ENCODE measurements around the gene IVNS1ABP.

The IVNS1ABP gene

DNA sequence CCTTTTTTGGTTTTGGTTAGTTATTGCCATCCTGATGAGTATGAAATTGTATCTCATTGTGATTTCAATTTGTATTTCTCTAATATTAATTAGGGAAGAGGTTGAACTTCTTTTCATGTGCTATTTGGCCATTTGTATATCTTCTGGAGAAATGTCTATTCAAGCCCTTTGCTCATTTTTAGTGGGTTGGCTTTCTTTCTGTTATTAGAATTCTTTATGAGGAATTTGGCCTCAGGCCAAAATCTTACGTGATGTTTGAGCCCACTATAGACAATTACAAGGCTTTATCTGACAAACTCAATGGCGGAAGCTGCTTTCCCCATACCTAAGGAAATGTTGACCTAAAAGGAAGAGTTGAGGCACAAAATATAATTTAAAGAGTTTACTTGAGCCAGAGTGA is 32.9 kb downstream of the IVNS1ABP start:
- TF ChIP-seq, protein P1, sequence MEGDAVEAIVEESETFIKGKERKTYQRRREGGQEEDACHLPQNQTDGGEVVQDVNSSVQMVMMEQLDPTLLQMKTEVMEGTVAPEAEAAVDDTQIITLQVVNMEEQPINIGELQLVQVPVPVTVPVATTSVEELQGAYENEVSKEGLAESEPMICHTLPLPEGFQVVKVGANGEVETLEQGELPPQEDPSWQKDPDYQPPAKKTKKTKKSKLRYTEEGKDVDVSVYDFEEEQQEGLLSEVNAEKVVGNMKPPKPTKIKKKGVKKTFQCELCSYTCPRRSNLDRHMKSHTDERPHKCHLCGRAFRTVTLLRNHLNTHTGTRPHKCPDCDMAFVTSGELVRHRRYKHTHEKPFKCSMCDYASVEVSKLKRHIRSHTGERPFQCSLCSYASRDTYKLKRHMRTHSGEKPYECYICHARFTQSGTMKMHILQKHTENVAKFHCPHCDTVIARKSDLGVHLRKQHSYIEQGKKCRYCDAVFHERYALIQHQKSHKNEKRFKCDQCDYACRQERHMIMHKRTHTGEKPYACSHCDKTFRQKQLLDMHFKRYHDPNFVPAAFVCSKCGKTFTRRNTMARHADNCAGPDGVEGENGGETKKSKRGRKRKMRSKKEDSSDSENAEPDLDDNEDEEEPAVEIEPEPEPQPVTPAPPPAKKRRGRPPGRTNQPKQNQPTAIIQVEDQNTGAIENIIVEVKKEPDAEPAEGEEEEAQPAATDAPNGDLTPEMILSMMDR (IDR thresholded peaks at IDR 0.05; ENCODE audit: low read depth, low read length), result no peak
- no peak overlapping the region for H3K4me3 ChIP-seq (ENCODE audit: low read depth, low read length)

DNA sequence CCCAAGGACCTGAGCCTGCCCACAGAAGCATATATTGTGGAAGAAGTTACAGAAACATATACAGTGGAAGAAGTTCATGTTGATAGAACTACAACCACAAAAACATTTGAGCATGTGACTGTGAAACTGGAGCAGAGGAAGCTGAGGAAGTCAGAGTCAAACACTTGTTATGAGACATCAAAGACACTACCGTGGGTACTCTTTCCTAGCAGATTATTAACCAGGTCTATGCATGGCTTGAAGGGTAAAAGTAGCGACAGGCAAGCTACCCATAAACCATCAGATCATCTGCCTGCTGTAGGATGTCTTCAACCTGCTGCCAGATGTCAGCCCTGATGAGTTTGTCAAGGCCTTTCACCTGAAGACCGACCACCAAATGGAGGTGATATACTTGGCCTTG is 35.8 kb downstream of the IVNS1ABP start:
- H3K4me3 ChIP-seq (ENCODE audit: low read depth, low read length), result no peak overlapping the region
- TF ChIP-seq, protein P1 (IDR thresholded peaks at IDR 0.05; ENCODE audit: low read depth, low read length), result no peak

GRCh38 chr1:185280589-185280988 is 36.5 kb downstream of the IVNS1ABP start:
- TF ChIP-seq, protein P1 (IDR thresholded peaks at IDR 0.05; ENCODE audit: low read depth, low read length), result no peak
- no peak overlapping the region for H3K4me3 ChIP-seq (ENCODE audit: low read depth, low read length)

DNA sequence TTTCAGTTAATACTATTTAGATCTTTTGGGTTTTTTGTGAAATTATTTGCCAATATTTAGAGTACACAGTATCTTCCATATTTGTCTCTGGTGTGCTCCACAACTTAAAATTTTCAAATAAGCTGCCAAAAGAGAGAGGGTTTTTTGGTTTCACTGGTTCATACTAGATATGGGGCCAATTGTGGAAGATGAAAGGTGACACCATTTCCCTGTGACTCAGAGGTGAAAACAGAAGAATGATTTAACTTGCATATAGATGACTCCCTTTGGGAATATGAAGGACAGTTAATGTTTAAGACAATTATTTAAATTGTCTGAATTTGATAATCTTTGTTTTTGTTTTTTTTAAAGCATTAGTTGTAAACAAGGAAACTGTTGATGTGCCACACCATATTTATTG is 37.5 kb downstream of the IVNS1ABP start:
- TF ChIP-seq, protein P1 (IDR thresholded peaks at IDR 0.05; ENCODE audit: low read depth, low read length), result no peak
- H3K4me3 ChIP-seq (ENCODE audit: low read depth, low read length), result no peak overlapping the region

GRCh38 chr1:185271921-185272320 is 45.1 kb downstream of the IVNS1ABP start:
- no peak overlapping the region for H3K4me3 ChIP-seq (ENCODE audit: low read depth, low read length)
- TF ChIP-seq, protein P1 (IDR thresholded peaks at IDR 0.05; ENCODE audit: low read depth, low read length), result no peak

- no peak overlapping the region for H3K4me3 ChIP-seq (ENCODE audit: low read depth, low read length)
- TF ChIP-seq, protein P1 (IDR thresholded peaks at IDR 0.05; ENCODE audit: low read depth, low read length), result no peak
These were observed 48.7 kb downstream of the IVNS1ABP start for GRCh38 chr1:185268352-185268751.

DNA sequence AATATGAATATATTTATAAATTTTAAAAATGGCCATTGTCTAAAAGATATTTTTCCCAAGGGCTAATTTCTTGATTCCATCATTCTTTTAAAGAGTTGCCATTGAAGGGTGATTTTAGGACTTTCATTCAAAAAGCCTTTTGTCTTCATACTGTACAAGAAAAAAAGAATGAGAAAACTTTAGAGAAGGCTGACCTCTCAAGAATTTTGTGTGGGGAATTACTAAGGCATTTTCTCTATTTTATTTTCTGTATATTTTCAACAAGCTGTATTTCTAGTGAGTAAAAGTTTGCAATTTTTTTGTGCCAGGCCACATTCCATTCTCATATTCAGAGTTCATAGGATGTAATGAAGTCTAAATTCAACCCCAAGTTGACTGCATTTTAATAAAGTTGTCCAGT is 49.3 kb downstream of the IVNS1ABP start:
- no peak overlapping the region for H3K4me3 ChIP-seq (ENCODE audit: low read depth, low read length)
- TF ChIP-seq, protein P1 (IDR thresholded peaks at IDR 0.05; ENCODE audit: low read depth, low read length), result no peak
